NCI-H1436 (cell line): Measurements from ENCODE around the gene NLRP11.
"Not testable (repeated sequence)": the region's sequence is repeated elsewhere in the genome, so short reads cannot be mapped to it uniquely, and the experiment has no call there.

Experiments used
- DNase-seq: peaks from one replicate; lab custom pipeline; 2025; lab: John Stamatoyannopoulos, UW

NLRP11 gene

DNA sequence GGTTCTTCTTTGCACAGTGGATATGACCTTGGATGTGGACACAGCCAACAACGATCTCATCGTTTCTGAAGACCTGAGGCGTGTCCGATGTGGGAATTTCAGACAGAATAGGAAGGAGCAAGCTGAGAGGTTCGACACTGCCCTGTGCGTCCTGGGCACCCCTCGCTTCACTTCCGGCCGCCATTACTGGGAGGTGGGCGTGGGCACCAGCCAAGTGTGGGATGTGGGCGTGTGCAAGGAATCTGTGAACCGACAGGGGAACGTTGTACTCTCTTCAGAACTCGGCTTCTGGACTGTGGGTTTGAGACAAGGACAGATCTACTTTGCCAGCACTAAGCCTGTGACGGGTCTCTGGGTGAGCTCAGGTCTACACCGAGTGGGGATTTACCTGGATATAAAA lies 53.5 kb downstream of the NLRP11 start:
- DNase-seq: no peak

DNA sequence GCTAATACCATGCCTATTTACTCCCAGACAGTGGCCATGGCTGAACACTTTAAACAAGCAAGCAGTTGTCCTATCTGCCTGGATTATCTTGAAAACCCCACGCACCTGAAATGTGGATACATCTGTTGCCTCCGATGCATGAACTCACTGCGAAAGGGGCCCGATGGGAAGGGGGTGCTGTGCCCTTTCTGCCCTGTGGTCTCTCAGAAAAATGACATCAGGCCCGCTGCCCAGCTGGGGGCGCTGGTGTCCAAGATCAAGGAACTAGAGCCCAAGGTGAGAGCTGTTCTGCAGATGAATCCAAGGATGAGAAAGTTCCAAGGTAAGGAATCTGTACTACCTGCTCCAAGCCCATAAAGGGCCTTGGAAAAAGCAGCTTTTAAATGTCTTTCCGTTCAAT lies 54.3 kb downstream of the NLRP11 start:
- DNase-seq: no peak

DNA sequence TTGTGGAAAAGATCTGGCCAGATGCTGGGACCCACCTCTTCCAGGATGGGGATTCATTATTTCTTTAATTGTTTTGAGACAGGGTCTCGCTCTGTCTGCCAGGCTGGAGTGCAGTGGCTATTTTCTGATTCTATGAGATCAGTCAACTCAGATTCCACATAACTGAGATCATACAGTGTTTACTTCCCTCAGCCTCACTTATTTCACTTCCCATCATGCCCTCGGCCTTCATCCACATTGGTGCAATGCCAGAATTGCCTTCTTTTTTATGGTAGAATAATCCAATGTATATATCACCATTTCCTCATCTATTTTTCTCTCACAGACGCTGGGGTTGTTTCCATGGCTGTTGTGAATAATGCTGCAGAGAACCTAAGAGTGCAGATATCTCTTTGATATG lies 62.2 kb downstream of the NLRP11 start:
- DNase-seq: not testable (repeated sequence)

DNA sequence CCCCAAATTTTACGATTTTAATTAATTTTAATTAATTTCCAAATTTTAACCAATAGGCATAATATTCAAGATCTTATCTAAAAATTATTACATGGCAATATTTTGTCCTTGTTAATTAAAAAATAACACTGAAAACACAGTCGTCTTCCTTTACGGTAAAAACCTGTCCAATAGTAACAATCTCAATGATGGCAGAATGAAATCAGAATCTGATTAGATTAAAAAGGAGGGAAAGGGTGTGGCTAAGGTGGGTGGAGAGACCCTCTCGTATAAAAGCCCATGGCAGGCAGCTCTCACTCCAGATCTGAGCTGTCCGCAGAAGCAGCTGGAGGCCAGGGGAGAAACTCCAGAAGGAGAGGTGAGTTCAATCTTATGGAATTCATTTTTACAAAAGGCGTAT lies 63.0 kb downstream of the NLRP11 start, which contains the start of gene RFPL4AL1:
RFPL4AL1 (plus strand) TSS at position 301 of the 400 bp plus-strand sequence. CDS start 2,687 bp downstream, outside the sequence.
- DNase-seq: not testable (repeated sequence)

DNA sequence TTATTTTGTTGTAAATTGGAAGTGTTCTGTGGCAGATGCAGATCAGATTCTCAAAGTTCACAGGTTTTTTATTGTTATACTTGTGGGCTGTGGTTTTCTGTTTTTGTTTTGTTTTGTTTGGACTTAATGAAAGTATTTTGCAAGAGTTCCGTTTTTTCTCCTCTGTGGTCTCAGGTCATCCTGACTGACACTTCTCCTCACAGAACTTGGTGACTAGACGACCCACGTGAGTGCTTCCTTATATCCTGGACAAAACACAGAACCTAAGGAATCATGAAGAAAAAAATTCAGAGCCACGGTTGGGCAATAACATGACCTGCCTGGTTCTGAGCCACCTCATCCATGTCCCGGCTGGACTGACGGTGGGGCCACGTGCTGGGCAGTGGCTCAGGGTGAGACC lies 65.3 kb downstream of the NLRP11 start:
- no peak for DNase-seq

DNA sequence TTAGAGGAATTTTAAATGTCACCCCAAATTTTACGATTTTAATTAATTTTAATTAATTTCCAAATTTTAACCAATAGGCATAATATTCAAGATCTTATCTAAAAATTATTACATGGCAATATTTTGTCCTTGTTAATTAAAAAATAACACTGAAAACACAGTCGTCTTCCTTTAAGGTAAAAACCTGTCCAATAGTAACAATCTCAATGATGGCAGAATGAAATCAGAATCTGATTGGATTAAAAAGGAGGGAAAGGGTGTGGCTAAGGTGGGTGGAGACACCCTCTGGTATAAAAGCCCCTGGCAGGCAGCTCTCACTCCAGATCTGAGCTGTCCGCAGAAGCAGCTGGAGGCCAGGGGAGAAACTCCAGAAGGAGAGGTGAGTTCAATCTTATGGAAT lies 73.0 kb downstream of the NLRP11 start, which contains the start of gene RFPL4A:
RFPL4A (plus strand) TSS at position 301 of the 400 bp plus-strand sequence. CDS start 2,704 bp downstream, outside the sequence.
- not testable (repeated sequence) for DNase-seq

DNA sequence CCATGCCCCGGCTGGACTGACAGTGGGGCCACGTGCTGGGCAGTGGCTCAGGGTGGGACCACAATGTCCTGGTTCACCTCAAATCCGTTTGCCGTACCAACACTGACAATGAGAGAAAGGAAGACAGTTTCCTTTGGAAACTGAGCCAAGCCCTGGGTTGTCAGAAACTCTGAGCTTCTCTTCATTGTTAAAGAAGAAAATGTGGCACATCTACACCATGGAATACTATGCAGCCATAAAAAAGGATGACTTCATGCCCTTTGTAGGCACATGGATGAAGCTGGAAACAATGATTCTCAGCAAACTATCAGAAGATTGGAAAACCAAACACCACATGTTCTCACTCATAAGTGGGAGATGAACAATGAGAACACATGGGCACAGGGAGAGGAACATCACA lies 75.0 kb downstream of the NLRP11 start:
- not testable (repeated sequence) for DNase-seq

DNA sequence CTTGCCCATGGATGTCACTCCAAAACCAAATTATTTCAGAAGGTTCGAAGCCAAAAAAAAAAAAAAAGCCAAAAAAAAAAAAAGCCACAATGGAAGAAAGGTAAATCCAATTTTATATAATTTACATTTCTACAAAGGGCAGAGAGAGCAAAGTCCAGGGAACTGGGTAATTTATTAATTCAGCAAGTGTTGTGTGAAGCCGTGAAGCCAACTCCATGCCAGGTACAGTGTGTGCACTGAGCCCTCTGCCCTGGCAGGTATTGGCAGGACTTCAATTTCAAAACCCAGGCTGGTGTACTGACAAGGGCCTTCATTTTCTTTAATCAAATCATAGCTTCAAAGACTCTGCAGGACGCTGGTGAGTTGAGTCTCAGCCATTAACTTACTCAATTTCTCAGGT lies 78.4 kb downstream of the NLRP11 start:
- DNase-seq: no peak

DNA sequence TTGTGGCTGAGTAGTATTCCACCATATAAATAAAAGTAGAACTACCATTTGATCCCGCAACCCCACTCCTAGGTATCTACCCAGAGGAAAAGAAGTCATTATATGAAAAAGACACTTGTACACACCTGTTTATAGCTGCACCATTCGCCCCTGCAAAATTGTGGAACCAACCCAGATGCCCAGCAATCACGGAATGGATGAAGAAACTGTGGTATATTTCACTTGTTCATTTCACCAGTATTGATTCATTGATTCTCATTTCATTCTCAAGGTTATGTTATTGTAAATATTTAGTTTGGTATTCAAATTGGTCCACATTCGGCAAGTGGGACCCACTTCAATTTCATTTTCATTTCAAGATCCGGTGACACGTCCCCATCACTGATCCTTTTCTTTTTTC lies 81.1 kb downstream of the NLRP11 start:
- DNase-seq: no peak

DNA sequence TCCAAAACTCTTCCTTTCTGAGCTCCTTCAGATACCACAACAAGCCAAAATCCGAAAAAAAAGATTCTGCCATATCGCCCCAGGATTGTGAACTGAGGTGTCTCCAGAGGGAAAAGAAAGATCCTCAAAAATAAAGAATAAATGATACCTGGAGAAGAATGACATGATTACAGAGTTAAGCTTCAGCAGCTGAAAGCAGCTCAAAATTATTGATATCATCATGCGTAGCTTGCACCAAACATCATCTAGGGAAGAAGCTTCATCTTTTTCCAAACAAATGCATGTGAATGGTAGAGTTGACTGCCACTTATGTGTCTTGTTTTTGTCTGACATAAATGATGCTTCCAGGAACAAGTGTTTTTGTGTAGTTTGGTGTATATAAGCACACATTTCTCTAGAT lies 93.5 kb downstream of the NLRP11 start, which contains the start of gene NLRP9:
NLRP9 (minus strand) TSS at position 101 of the 400 bp plus-strand sequence; CDS start at position 73, 28 bp downstream.
- no peak for DNase-seq
